Naive thymus-derived CD4-positive, alpha-beta T cell (primary cell): ENCODE data around the gene BBS9. TPM values are rescaled to one million over a fixed set of nuclear protein-coding genes. Genes with fewer than 3 reads are reported as not detected.

ENCODE experiments used
- ATAC-seq: fragments of 150-1000 bp; cut with Tn5 transposase; 2 replicates; pipeline ENCODE4 v1.10.0; 2021; ENCODE audit warnings: mild to moderate bottlenecking, moderate library complexity
- CTCF ChIA-PET: fragments of 350-600 bp; sonication (Branson Sonifier 250); formaldehyde crosslinking; loops from one replicate; lab custom pipeline; 2021; ENCODE audit warnings: antibody characterized with exemption; lab: Charles Lee
- POLR2A ChIA-PET: fragments of 350-600 bp; sonication (Branson Sonifier 250); formaldehyde crosslinking; loops from one replicate; lab custom pipeline; 2021; ENCODE audit warnings: antibody characterized with exemption, inconsistent platforms; lab: Charles Lee
- DNase-seq, 9 donors: peaks; one replicate each; pipeline versions ENCODE4 v3.0.0 to v3.0.0-alpha.2; 2020 to 2022; ENCODE audit warnings: mixed read lengths in 1 of 9
- H3K27ac ChIP-seq: one replicate; pipeline ENCODE4 v1.7.0; 2013; ENCODE audit warnings: mild to moderate bottlenecking, low read depth, low read length, moderate library complexity
- H3K27me3 ChIP-seq, 2 donors: one replicate each; pipeline ENCODE4 v1.7.0; 2013; ENCODE audit warnings: low read length in 2 of 2, mild to moderate bottlenecking in 2 of 2, moderate library complexity in 2 of 2; ENCODE audit not compliant: control insufficient read depth in 2 of 2, insufficient read depth in 2 of 2
- H3K36me3 ChIP-seq, 3 experiments: 1 replicate in 2 of 3; 2 replicates in 1 of 3; pipeline ENCODE4 v1.7.0; 2013; ENCODE audit warnings: low read length in 3 of 3, mild to moderate bottlenecking in 3 of 3, moderate library complexity in 1 of 3; ENCODE audit not compliant: insufficient read depth in 3 of 3, control insufficient read depth in 2 of 3
- H3K4me1 ChIP-seq, 2 donors: one replicate each; pipeline ENCODE4 v1.7.0; 2013; ENCODE audit warnings: low read length in 2 of 2, mild to moderate bottlenecking in 2 of 2, moderate library complexity in 1 of 2; ENCODE audit not compliant: control insufficient read depth in 2 of 2, insufficient read depth in 2 of 2
- H3K4me3 ChIP-seq: 2 replicates; pipeline ENCODE4 v1.7.0; 2013; ENCODE audit warnings: mild to moderate bottlenecking, low read length
- H3K9me3 ChIP-seq, 3 experiments: 1 replicate in 2 of 3; 2 replicates in 1 of 3; pipeline ENCODE4 v1.7.0; 2013; ENCODE audit warnings: low read length in 3 of 3; ENCODE audit not compliant: control insufficient read depth in 2 of 3
- H3K27ac Mint-ChIP-seq, 9 donors: one replicate each; pipeline ENCODE4 v1.8.0; 2020 to 2022; ENCODE audit warnings: mixed read lengths in 9 of 9, mild to moderate bottlenecking in 8 of 9, moderate library complexity in 5 of 9, inconsistent platforms in 2 of 9
- H3K27me3 Mint-ChIP-seq, 5 donors: one replicate each; pipeline ENCODE4 v1.8.0; 2021 to 2022; ENCODE audit warnings: mixed read lengths in 5 of 5, mild to moderate bottlenecking in 1 of 5
- H3K36me3 Mint-ChIP-seq, 5 donors: one replicate each; pipeline ENCODE4 v1.8.0; 2020 to 2022; ENCODE audit warnings: mixed read lengths in 5 of 5, mild to moderate bottlenecking in 3 of 5, inconsistent platforms in 1 of 5
- H3K4me1 Mint-ChIP-seq, 7 donors: one replicate each; pipeline ENCODE4 v1.8.0; 2020 to 2022; ENCODE audit warnings: mixed read lengths in 7 of 7, mild to moderate bottlenecking in 3 of 7, inconsistent platforms in 1 of 7
- H3K4me3 Mint-ChIP-seq, 10 donors: one replicate each; pipeline ENCODE4 v1.8.0; 2020 to 2022; ENCODE audit warnings: mild to moderate bottlenecking in 10 of 10, mixed read lengths in 10 of 10, moderate library complexity in 6 of 10, inconsistent platforms in 2 of 10
- H3K9me3 Mint-ChIP-seq, 11 donors: one replicate each; pipeline ENCODE4 v1.8.0; 2020 to 2022; ENCODE audit warnings: mixed read lengths in 11 of 11, mild to moderate bottlenecking in 4 of 11, inconsistent platforms in 1 of 11, moderate library complexity in 1 of 11
- intact Hi-C, 2 donors: fragments of 100-400 bp; cut with micrococcal nuclease; formaldehyde crosslinking; loops; one replicate each; pipeline ENCODE4 v1.15.1; 2023
- polyA plus RNA-seq, 2 donors: library from polyadenylated mRNA; unstranded; fragments of 300-500 nt; fragmentation: Illumina TruSeq; gene quantifications; one replicate each; pipeline ENCODE4 v1.2.3, GENCODE V29; 2021
- total RNA-seq, 6 experiments: library from RNA in 5 of 6; stranded (reverse) in 5 of 6; gene quantifications; 1 replicate in 5 of 6; 2 replicates in 1 of 6; pipeline ENCODE4 v1.2.3 and lab custom pipeline; 2021 to 2026

BBS9 gene
- total and polyA plus RNA-seq, 7 experiments from 2014 or later: 11.1 to 31.0 (median 23.2) TPM

GRCh38 chr7:33448035-33448434, 318.7 kb downstream of the BBS9 start:
- DNase-seq (no peak), ATAC-seq (no peak)
- no peaks in the 10 kb centered on the region for H3K27me3 ChIP-seq
- ChIA-PET CTCF (no interaction called here), POLR2A (no interaction called here)
- Mint-ChIP-seq H3K36me3 (peaks cover 0 to 19% (median 10%) of the 10 kb centered on the region in 5 donors), H3K27me3 (no peaks in the 10 kb centered on the region), H3K4me3 (no peak overlapping the region), H3K27ac (no peak overlapping the region), H3K9me3 (peaks cover 0 to 5% (median 0%) of the 10 kb centered on the region in 11 donors), H3K4me1 (peaks cover 0 to 25% (median 19%) of the 10 kb centered on the region in 7 donors)
- no peak overlapping the region for H3K27ac ChIP-seq
- no peak overlapping the region for H3K4me3 ChIP-seq
- H3K36me3 ChIP-seq: no peaks in the 10 kb centered on the region
- H3K9me3 ChIP-seq: no peaks in the 10 kb centered on the region
- no peaks in the 10 kb centered on the region for H3K4me1 ChIP-seq
- intact Hi-C loops: no loop called here

GRCh38 chr7:33449847-33450246, 320.5 kb downstream of the BBS9 start:
- peaks cover 0 to 5% (median 0%) of the 10 kb centered on the region in 11 donors for H3K9me3 Mint-ChIP-seq
- no peak overlapping the region for H3K4me3 Mint-ChIP-seq
- Histone ChIP-seq H3K9me3 (no peaks in the 10 kb centered on the region), H3K4me3 (no peak overlapping the region), H3K4me1 (no peaks in the 10 kb centered on the region), H3K27ac (no peak overlapping the region), H3K36me3 (no peaks in the 10 kb centered on the region), H3K27me3 (no peaks in the 10 kb centered on the region)
- CTCF ChIA-PET: no interaction called here
- H3K4me1 Mint-ChIP-seq: peaks cover 0 to 25% (median 19%) of the 10 kb centered on the region in 7 donors
- DNase-seq: no peak
- ATAC-seq: no peak
- peaks cover 0 to 31% (median 15%) of the 10 kb centered on the region in 5 donors for H3K36me3 Mint-ChIP-seq
- POLR2A ChIA-PET: no interaction called here
- no peak overlapping the region for H3K27ac Mint-ChIP-seq
- intact Hi-C loops: no loop called here
- no peaks in the 10 kb centered on the region for H3K27me3 Mint-ChIP-seq

GRCh38 chr7:33452805-33453502, 323.6 kb downstream of the BBS9 start:
- Mint-ChIP-seq H3K4me3 (no peak overlapping the region), H3K9me3 (peaks cover 0 to 5% (median 0%) of the 10 kb centered on the region in 11 donors), H3K36me3 (peaks cover 0 to 36% (median 15%) of the 10 kb centered on the region in 5 donors), H3K27ac (no peak overlapping the region), H3K4me1 (peaks cover 0 to 13% (median 5%) of the 10 kb centered on the region in 7 donors), H3K27me3 (no peaks in the 10 kb centered on the region)
- ChIA-PET CTCF (no interaction called here), POLR2A (no interaction called here)
- DNase-seq (no peak), ATAC-seq (no peak)
- no peak overlapping the region for H3K27ac ChIP-seq
- no peaks in the 10 kb centered on the region for H3K9me3 ChIP-seq
- H3K4me3 ChIP-seq: no peak overlapping the region
- H3K4me1 ChIP-seq: no peaks in the 10 kb centered on the region
- peaks cover 0 to 3% of the 10 kb centered on the region in 2 donors for H3K27me3 ChIP-seq
- H3K36me3 ChIP-seq: no peaks in the 10 kb centered on the region
- intact Hi-C loops: no loop called here

GRCh38 chr7:33457039-33457438, 327.7 kb downstream of the BBS9 start:
- DNase-seq: no peak
- no peak for ATAC-seq
- Mint-ChIP-seq H3K36me3 (peaks cover 0 to 23% (median 10%) of the 10 kb centered on the region in 5 donors), H3K4me3 (no peak overlapping the region), H3K4me1 (no peaks in the 10 kb centered on the region), H3K9me3 (peaks cover 0 to 2% (median 0%) of the 10 kb centered on the region in 11 donors), H3K27me3 (no peaks in the 10 kb centered on the region), H3K27ac (no peak overlapping the region)
- no peaks in the 10 kb centered on the region for H3K36me3 ChIP-seq
- no peak overlapping the region for H3K27ac ChIP-seq
- intact Hi-C loops: no loop called here
- ChIA-PET CTCF (no interaction called here), POLR2A (no interaction called here)
- no peaks in the 10 kb centered on the region for H3K4me1 ChIP-seq
- H3K27me3 ChIP-seq: peaks cover 0 to 3% of the 10 kb centered on the region in 2 donors
- H3K9me3 ChIP-seq: no peaks in the 10 kb centered on the region
- no peak overlapping the region for H3K4me3 ChIP-seq

- no peak for ATAC-seq
Observed at GRCh38 chr7:33458581-33458980, 329.2 kb downstream of the BBS9 start.

GRCh38 chr7:33459340-33459751, 330.0 kb downstream of the BBS9 start:
- POLR2A ChIA-PET: no interaction called here
- intact Hi-C loops: no loop called here

More at GRCh38 chr7:33458581-33458980, 329.2 kb downstream of the BBS9 start:
- ChIA-PET POLR2A (interaction anchor here (0.7 kb wide), 1 partner anchor 181 kb away, joined by 3 read pairs; no protein-coding TSS in a partner anchor), CTCF (no interaction called here)
- Mint-ChIP-seq H3K36me3 (peaks cover 0 to 14% (median 3%) of the 10 kb centered on the region in 5 donors), H3K4me3 (no peak overlapping the region), H3K27ac (no peak overlapping the region), H3K27me3 (no peaks in the 10 kb centered on the region), H3K4me1 (no peaks in the 10 kb centered on the region), H3K9me3 (peaks cover 0 to 2% (median 0%) of the 10 kb centered on the region in 11 donors)
- no peak for DNase-seq
- intact Hi-C loops: no loop called here
- Histone ChIP-seq H3K27me3 (peaks cover 0 to 3% of the 10 kb centered on the region in 2 donors), H3K9me3 (no peaks in the 10 kb centered on the region), H3K4me3 (no peak overlapping the region), H3K36me3 (no peaks in the 10 kb centered on the region), H3K27ac (no peak overlapping the region), H3K4me1 (no peaks in the 10 kb centered on the region)

GRCh38 chr7:33463131-33463530, 333.8 kb downstream of the BBS9 start:
- H3K36me3 Mint-ChIP-seq: peaks cover 0 to 29% (median 18%) of the 10 kb centered on the region in 5 donors
- Histone ChIP-seq H3K27ac (no peak overlapping the region), H3K36me3 (no peaks in the 10 kb centered on the region), H3K4me3 (no peak overlapping the region), H3K27me3 (no peaks in the 10 kb centered on the region), H3K4me1 (no peaks in the 10 kb centered on the region), H3K9me3 (no peaks in the 10 kb centered on the region)
- H3K27me3 Mint-ChIP-seq: no peaks in the 10 kb centered on the region
- no peak overlapping the region for H3K4me3 Mint-ChIP-seq
- CTCF ChIA-PET: no interaction called here
- H3K27ac Mint-ChIP-seq: no peak overlapping the region
- DNase-seq: no peak
- POLR2A ChIA-PET: no interaction called here
- no peaks in the 10 kb centered on the region for H3K4me1 Mint-ChIP-seq
- intact Hi-C loops: no loop called here
- peaks cover 0 to 10% (median 0%) of the 10 kb centered on the region in 11 donors for H3K9me3 Mint-ChIP-seq
- ATAC-seq: no peak

More at GRCh38 chr7:33459340-33459751, 330.0 kb downstream of the BBS9 start:
- H3K36me3 Mint-ChIP-seq: peaks cover 0 to 11% (median under 1%) of the 10 kb centered on the region in 5 donors
- Histone ChIP-seq H3K9me3 (no peaks in the 10 kb centered on the region), H3K27ac (no peak overlapping the region), H3K36me3 (no peaks in the 10 kb centered on the region), H3K4me3 (no peak overlapping the region), H3K4me1 (no peaks in the 10 kb centered on the region), H3K27me3 (peaks cover 0 to 3% of the 10 kb centered on the region in 2 donors)
- no peaks in the 10 kb centered on the region for H3K27me3 Mint-ChIP-seq
- peaks cover 0 to 2% (median 0%) of the 10 kb centered on the region in 11 donors for H3K9me3 Mint-ChIP-seq
- no peaks in the 10 kb centered on the region for H3K4me1 Mint-ChIP-seq
- CTCF ChIA-PET: no interaction called here
- ATAC-seq: peak; percentile 42
- no peak overlapping the region for H3K27ac Mint-ChIP-seq
- no peak overlapping the region for H3K4me3 Mint-ChIP-seq
- DNase-seq: no peak
